CD1c-positive myeloid dendritic cell (primary cell): ENCODE measurements around the gene NGRN.

ENCODE experiments used
- DNase-seq: peaks from one replicate; pipeline ENCODE4 v3.0.0-alpha.2; 2016; ENCODE audit errors: extremely low spot score

The NGRN gene

GRCh38 chr15:90318591-90318990 lies 53.1 kb downstream of the NGRN start:
- DNase-seq: no peak

- DNase-seq: peak; percentile 89
These were observed 54.8 kb downstream of the NGRN start for GRCh38 chr15:90320062-90320884.

- no peak for DNase-seq
These were observed 55.4 kb downstream of the NGRN start for GRCh38 chr15:90320885-90321278.
